ENCODE measurements around the gene TTLL7.

Gene TTLL7

GRCh38 chr1:83887483-83887882 lies 111.4 kb downstream of the TTLL7 start:
- no peak overlapping the region for H3K27ac ChIP-seq
- ChIA-PET CTCF (no interaction called here), POLR2A (ENCODE audit: low non-redundant PET) (no interaction called here)
- no peak for DNase-seq (ENCODE audit: low spot score)
- TF ChIP-seq CTCF (conservative IDR thresholded peaks at IDR 0.05; ENCODE audit: low read depth): no peak

- CTCF ChIA-PET: interaction anchor here (0.6 kb wide), 1 partner anchor 415 kb away, joined by 3 read pairs; no protein-coding TSS in a partner anchor
- POLR2A ChIA-PET (ENCODE audit: low non-redundant PET): no interaction called here
Observed at GRCh38 chr1:83883979-83884378, 115.0 kb downstream of the TTLL7 start.

GRCh38 chr1:83882906-83883305 lies 116.0 kb downstream of the TTLL7 start:
- TF ChIP-seq CTCF (conservative IDR thresholded peaks at IDR 0.05; ENCODE audit: low read depth): no peak
- DNase-seq (ENCODE audit: low spot score): peak; percentile 20
- ChIA-PET POLR2A (ENCODE audit: low non-redundant PET) (no interaction called here), CTCF (interaction anchor here (0.7 kb wide), 2 partner anchors 16 to 1703 kb away, joined by 3 read pairs; no protein-coding TSS in a partner anchor)
- H3K27ac ChIP-seq: no peak overlapping the region

More at GRCh38 chr1:83883979-83884378, 115.0 kb downstream of the TTLL7 start:
- no peak for TF ChIP-seq CTCF (conservative IDR thresholded peaks at IDR 0.05; ENCODE audit: low read depth)
- DNase-seq (ENCODE audit: low spot score): no peak
- H3K27ac ChIP-seq: no peak overlapping the region

- TF ChIP-seq CTCF (conservative IDR thresholded peaks at IDR 0.05; ENCODE audit: low read depth): no peak
- ChIA-PET POLR2A (ENCODE audit: low non-redundant PET) (no interaction called here), CTCF (no interaction called here)
- no peak overlapping the region for H3K27ac ChIP-seq
- DNase-seq (ENCODE audit: low spot score): no peak
Observed at GRCh38 chr1:83872515-83872914, 126.4 kb downstream of the TTLL7 start.

- POLR2A ChIA-PET (ENCODE audit: low non-redundant PET): interaction anchor here (0.7 kb wide), 1 partner anchor 1092 kb away, joined by 3 read pairs; no protein-coding TSS in a partner anchor
- TF ChIP-seq CTCF (conservative IDR thresholded peaks at IDR 0.05; ENCODE audit: low read depth): no peak
- H3K27ac ChIP-seq: no peak overlapping the region
- CTCF ChIA-PET: no interaction called here
- DNase-seq (ENCODE audit: low spot score): no peak
Observed at GRCh38 chr1:83864991-83865390, 133.9 kb downstream of the TTLL7 start.

- peak; percentile 43 for TF ChIP-seq CTCF (conservative IDR thresholded peaks at IDR 0.05; ENCODE audit: low read depth)
- POLR2A ChIA-PET (ENCODE audit: low non-redundant PET): interaction anchor here (0.6 kb wide), 1 partner anchor 57 kb away, joined by 3 read pairs; no protein-coding TSS in a partner anchor
- H3K27ac ChIP-seq: no peak overlapping the region
- CTCF ChIA-PET: interaction anchor here (0.6 to 0.7 kb wide), 2 partner anchors 19 to 234 kb away, joined by 4 read pairs; no protein-coding TSS in a partner anchor
- peak; percentile 25 for DNase-seq (ENCODE audit: low spot score)
Observed at GRCh38 chr1:83860490-83861221, 138.3 kb downstream of the TTLL7 start.
